H1 (cell line): ENCODE measurements around the gene LY6G6D. TPM values are rescaled to one million over a fixed set of nuclear protein-coding genes. Genes with fewer than 3 reads are reported as not detected.

Experiments
- microRNA-seq, 2 experiments: library from miRNA; unstranded; fragments of <30 nt; microRNA quantifications; one replicate each; pipeline versions ENCODE4 to v1.2.0, GENCODE V29; 2016 to 2020; ENCODE audit warnings: borderline microRNAs expressed in 2 of 2, borderline number of aligned reads in 2 of 2, borderline replicate concordance in 1 of 2
- polyA plus RNA-seq, 7 experiments: library from polyadenylated mRNA; depleted of rRNA in 3 of 7; stranded (reverse) in 5 of 7; unstranded in 2 of 7; fragments of >200 nt in 5 of 7; fragments of 200-250 nt in 2 of 7; gene quantifications; 1 replicate in 5 of 7; 2 replicates in 1 of 7; 4 replicates in 1 of 7; pipeline versions ENCODE4 v1.2.1 to v1.2.3, GENCODE V29; 2011 to 2013; ENCODE audit warnings: missing spikeins in 2 of 7, mixed read lengths in 2 of 7
- small RNA-seq: library from polyadenylated mRNA; stranded (forward); fragments of <200 nt; extraction: miRNeasy Mini kit (QIAGEN cat#:217004); gene quantifications from one replicate; pipeline ENCODE3, GENCODE V24; 2013; ENCODE audit not compliant: insufficient read depth
- total RNA-seq: library from RNA; stranded (reverse); fragmentation: NEBNext Ultra II Directional; extraction: Animal tissue kit (Norgen Biotek cat#: 25700); gene quantifications from 2 replicates; pipeline ENCODE4 v1.2.1, GENCODE V29; 2021

Gene LY6G6D
- total and polyA plus RNA-seq, 2 of the 8 experiments (the other 6 are each of a cell fraction or from before 2014, with no cell fraction given): 1.8 TPM; not detected in 1

Small RNAs within 50 kb of the gene (microRNA-seq; reads per million reads assigned to microRNA genes)
- gene MIR4646: 0 to 0.20 reads per million in 2 experiments

Small RNAs within 50 kb of the gene (small RNA-seq; reads per million reads assigned to genes)
- gene LY6G6D (not detected), gene MIR4646 (not detected), gene MSH5-SAPCD1 (not detected), gene RNU6-850P (not detected), gene SAPCD1 (not detected)

Other genes with a start within 250 kb of the LY6G6D start
Only the 30 nearest of the 41 such genes appear.
- not detected in 2 replicates for gene LTA, start 143.1 kb upstream of the LY6G6D start, total RNA-seq
- not detected in 2 replicates for gene LTA, start 143.1 kb upstream of the LY6G6D start, polyA plus RNA-seq (2011; rRNA removed)
- gene TNF, start 139.8 kb upstream of the LY6G6D start, total RNA-seq: not detected in 2 replicates
- gene TNF, start 139.8 kb upstream of the LY6G6D start, polyA plus RNA-seq (2011; rRNA removed): not detected in 2 replicates
- gene LTB, start 132.9 kb upstream of the LY6G6D start, total RNA-seq: 0.43 TPM in 1 of 2 replicates, not detected in the other
- 0.47 and 0.77 TPM in 2 replicates for gene LTB, start 132.9 kb upstream of the LY6G6D start, polyA plus RNA-seq (2011; rRNA removed)
- gene LST1, start 129.1 kb upstream of the LY6G6D start, total RNA-seq: not detected in 2 replicates
- gene LST1, start 129.1 kb upstream of the LY6G6D start, polyA plus RNA-seq (2011; rRNA removed): 0.25 TPM in 1 of 2 replicates, not detected in the other
- gene NCR3, start 122.3 kb upstream of the LY6G6D start, total RNA-seq: not detected in 2 replicates
- 0.67 and 0.72 TPM in 2 replicates for gene NCR3, start 122.3 kb upstream of the LY6G6D start, polyA plus RNA-seq (2011; rRNA removed)
- 7.5 and 9.8 TPM in 2 replicates for gene AIF1, start 100.1 kb upstream of the LY6G6D start, total RNA-seq
- gene AIF1, start 100.1 kb upstream of the LY6G6D start, polyA plus RNA-seq (2011; rRNA removed): 3.7 and 6.3 TPM in 2 replicates
- 300 and 303 TPM in 2 replicates for gene PRRC2A, start 94.6 kb upstream of the LY6G6D start, total RNA-seq
- gene PRRC2A, start 94.6 kb upstream of the LY6G6D start, polyA plus RNA-seq (2011; rRNA removed): 118 and 203 TPM in 2 replicates
- gene BAG6, start 62.7 kb upstream of the LY6G6D start, total RNA-seq: 325 and 354 TPM in 2 replicates
- gene BAG6, start 62.7 kb upstream of the LY6G6D start, polyA plus RNA-seq (2011; rRNA removed): 199 and 291 TPM in 2 replicates
- 3.4 and 3.8 TPM in 2 replicates for gene APOM, start 59.5 kb upstream of the LY6G6D start, total RNA-seq
- 9.2 and 12.0 TPM in 2 replicates for gene APOM, start 59.5 kb upstream of the LY6G6D start, polyA plus RNA-seq (2011; rRNA removed)
- gene C6orf47, start 54.6 kb upstream of the LY6G6D start, total RNA-seq: 14.6 and 15.6 TPM in 2 replicates
- 4.7 and 7.2 TPM in 2 replicates for gene C6orf47, start 54.6 kb upstream of the LY6G6D start, polyA plus RNA-seq (2011; rRNA removed)
- 24.5 and 26.9 TPM in 2 replicates for gene GPANK1, start 50.4 kb upstream of the LY6G6D start, total RNA-seq
- gene GPANK1, start 50.4 kb upstream of the LY6G6D start, polyA plus RNA-seq (2011; rRNA removed): 30.2 and 33.2 TPM in 2 replicates
- 192 and 208 TPM in 2 replicates for gene CSNK2B, start 49.3 kb upstream of the LY6G6D start, total RNA-seq
- gene CSNK2B, start 49.3 kb upstream of the LY6G6D start, polyA plus RNA-seq (2011; rRNA removed): 147 and 169 TPM in 2 replicates
- 12.1 and 12.6 TPM in 2 replicates for gene LY6G5B, start 45.4 kb upstream of the LY6G6D start, total RNA-seq
- gene LY6G5B, start 45.4 kb upstream of the LY6G6D start, polyA plus RNA-seq (2011; rRNA removed): 9.5 and 10.6 TPM in 2 replicates
- 1.1 and 1.2 TPM in 2 replicates for gene LY6G5C, start 34.3 kb upstream of the LY6G6D start, total RNA-seq
- 1.8 and 2.1 TPM in 2 replicates for gene LY6G5C, start 34.3 kb upstream of the LY6G6D start, polyA plus RNA-seq (2011; rRNA removed)
- gene ABHD16A, start 12.0 kb upstream of the LY6G6D start, total RNA-seq: 29.3 and 32.9 TPM in 2 replicates
- 40.2 and 49.6 TPM in 2 replicates for gene ABHD16A, start 12.0 kb upstream of the LY6G6D start, polyA plus RNA-seq (2011; rRNA removed)
- gene LY6G6F, start 8.5 kb upstream of the LY6G6D start, total RNA-seq: not detected in 2 replicates
- not detected in 2 replicates for gene LY6G6F, start 8.5 kb upstream of the LY6G6D start, polyA plus RNA-seq (2011; rRNA removed)
- 0.33 TPM in 1 of 2 replicates, not detected in the other for gene LY6G6C, start 6.4 kb downstream of the LY6G6D start, total RNA-seq
- gene LY6G6C, start 6.4 kb downstream of the LY6G6D start, polyA plus RNA-seq (2011; rRNA removed): 0.23 and 0.49 TPM in 2 replicates
- not detected in 2 replicates for gene MPIG6B, start 8.0 kb downstream of the LY6G6D start, total RNA-seq
- 0.18 and 0.33 TPM in 2 replicates for gene MPIG6B, start 8.0 kb downstream of the LY6G6D start, polyA plus RNA-seq (2011; rRNA removed)
- 53.3 and 55.5 TPM in 2 replicates for gene DDAH2, start 14.0 kb downstream of the LY6G6D start, total RNA-seq
- gene DDAH2, start 14.0 kb downstream of the LY6G6D start, polyA plus RNA-seq (2011; rRNA removed): 73.5 and 104 TPM in 2 replicates
- gene CLIC1, start 21.2 kb downstream of the LY6G6D start, total RNA-seq: 250 and 259 TPM in 2 replicates
- gene CLIC1, start 21.2 kb downstream of the LY6G6D start, polyA plus RNA-seq (2011; rRNA removed): 236 and 277 TPM in 2 replicates
- gene MSH5, start 24.7 kb downstream of the LY6G6D start, total RNA-seq: 21.3 and 25.3 TPM in 2 replicates
- 26.5 and 34.5 TPM in 2 replicates for gene MSH5, start 24.7 kb downstream of the LY6G6D start, polyA plus RNA-seq (2011; rRNA removed)
- gene SAPCD1, start 47.3 kb downstream of the LY6G6D start, total RNA-seq: 3.4 and 5.9 TPM in 2 replicates
- 3.1 and 4.4 TPM in 2 replicates for gene SAPCD1, start 47.3 kb downstream of the LY6G6D start, polyA plus RNA-seq (2011; rRNA removed)
- 1.5 and 2.1 TPM in 2 replicates for gene VWA7, start 62.0 kb downstream of the LY6G6D start, total RNA-seq
- 0.82 and 1.1 TPM in 2 replicates for gene VWA7, start 62.0 kb downstream of the LY6G6D start, polyA plus RNA-seq (2011; rRNA removed)
- 162 and 163 TPM in 2 replicates for gene VARS1, start 80.4 kb downstream of the LY6G6D start, total RNA-seq
- 53.5 and 99.3 TPM in 2 replicates for gene VARS1, start 80.4 kb downstream of the LY6G6D start, polyA plus RNA-seq (2011; rRNA removed)
- gene LSM2, start 91.6 kb downstream of the LY6G6D start, total RNA-seq: 127 and 132 TPM in 2 replicates
- 168 and 173 TPM in 2 replicates for gene LSM2, start 91.6 kb downstream of the LY6G6D start, polyA plus RNA-seq (2011; rRNA removed)
- 1.6 and 1.9 TPM in 2 replicates for gene HSPA1L, start 99.9 kb downstream of the LY6G6D start, total RNA-seq
- 0.78 and 1.00 TPM in 2 replicates for gene HSPA1L, start 99.9 kb downstream of the LY6G6D start, polyA plus RNA-seq (2011; rRNA removed)
- 54.0 and 59.9 TPM in 2 replicates for gene HSPA1A, start 100.2 kb downstream of the LY6G6D start, total RNA-seq
- gene HSPA1A, start 100.2 kb downstream of the LY6G6D start, polyA plus RNA-seq (2011; rRNA removed): 40.7 and 50.2 TPM in 2 replicates
- gene HSPA1B, start 112.4 kb downstream of the LY6G6D start, total RNA-seq: 76.6 and 89.3 TPM in 2 replicates
- gene HSPA1B, start 112.4 kb downstream of the LY6G6D start, polyA plus RNA-seq (2011; rRNA removed): 36.6 and 43.8 TPM in 2 replicates
- gene NEU1, start 147.5 kb downstream of the LY6G6D start, total RNA-seq: 41.2 and 43.4 TPM in 2 replicates
- gene NEU1, start 147.5 kb downstream of the LY6G6D start, polyA plus RNA-seq (2011; rRNA removed): 65.6 and 72.1 TPM in 2 replicates
- gene SLC44A4, start 163.6 kb downstream of the LY6G6D start, total RNA-seq: 2.5 and 4.8 TPM in 2 replicates
- gene SLC44A4, start 163.6 kb downstream of the LY6G6D start, polyA plus RNA-seq (2011; rRNA removed): 7.0 and 7.1 TPM in 2 replicates